Neural cell (in vitro differentiated cells): ENCODE results near the gene OSBP2. TPM values are rescaled to one million over a fixed set of nuclear protein-coding genes. Genes with fewer than 3 reads are reported as not detected.

Experiments used
- H2AFZ ChIP-seq: fragments of 200-600, 300-800 bp; sonication (generic), shearing (Covaris generic); 2 replicates; pipeline ENCODE4 v1.6.0; 2014; ENCODE audit warnings: low read depth, mild to moderate bottlenecking, antibody characterized with exemption, low read length, moderate library complexity
- H3F3A ChIP-seq: fragments of 200-600 bp; shearing (Covaris generic); 2 replicates; pipeline ENCODE4 v1.6.1; 2016; ENCODE audit warnings: mild to moderate bottlenecking, moderate library complexity, mixed read lengths, antibody characterized with exemption, low read length; ENCODE audit not compliant: insufficient read depth, poor library complexity, severe bottlenecking
- H3K27ac ChIP-seq: fragments of 200-600, 300-800 bp; sonication (generic), shearing (Covaris generic); 2 replicates; pipeline ENCODE4 v1.5.1; 2014; ENCODE audit warnings: mild to moderate bottlenecking, low read length, moderate library complexity
- H3K27me3 ChIP-seq: fragments of 300-800, 200-600 bp; sonication (generic), shearing (Covaris generic); 2 replicates; pipeline ENCODE4 v1.6.0; 2014; ENCODE audit warnings: mild to moderate bottlenecking, low read depth, low read length, moderate library complexity; ENCODE audit not compliant: insufficient read depth
- H3K36me3 ChIP-seq: fragments of 300-800, 200-600 bp; sonication (generic), shearing (Covaris generic); 2 replicates; pipeline ENCODE4 v1.5.1; 2014; ENCODE audit warnings: mild to moderate bottlenecking, antibody characterized with exemption, low read length, moderate library complexity; ENCODE audit not compliant: insufficient read depth
- H3K4me2 ChIP-seq: fragments of 300-800, 200-600 bp; sonication (generic), shearing (Covaris generic); 2 replicates; pipeline ENCODE4 v1.6.0; 2014; ENCODE audit warnings: mild to moderate bottlenecking, low read length
- H3K4me3 ChIP-seq: fragments of 300-800, 200-600 bp; sonication (generic), shearing (Covaris generic); 2 replicates; pipeline ENCODE4 v1.5.1; 2014; ENCODE audit warnings: mild to moderate bottlenecking, low read length, moderate library complexity
- H3K79me2 ChIP-seq: fragments of 200-600 bp; shearing (Covaris generic); replicated peaks from 2 replicates; pipeline ENCODE4 v1.6.0; 2014; ENCODE audit warnings: mild to moderate bottlenecking, low read length, moderate library complexity; ENCODE audit not compliant: insufficient read depth
- H3K9ac ChIP-seq: fragments of 300-800, 200-600 bp; sonication (generic), shearing (Covaris generic); 2 replicates; pipeline ENCODE4 v1.6.1; 2016; ENCODE audit warnings: mild to moderate bottlenecking, low read length, mixed read lengths
- H3K9me2 ChIP-seq: fragments of 200-600 bp; shearing (Covaris generic); 2 replicates; pipeline ENCODE4 v1.6.1; 2016; ENCODE audit warnings: mild to moderate bottlenecking, low read length, mixed read lengths; ENCODE audit not compliant: insufficient read depth
- H3K9me3 ChIP-seq: fragments of 200-600, 300-800 bp; sonication (generic), shearing (Covaris generic); 2 replicates; pipeline ENCODE4 v1.6.1; 2016; ENCODE audit warnings: mild to moderate bottlenecking, mixed run types, low read length, moderate library complexity, mixed read lengths
- H4K20me1 ChIP-seq: fragments of 200-600 bp; shearing (Covaris generic); 2 replicates; pipeline ENCODE4 v1.6.1; 2016; ENCODE audit warnings: mild to moderate bottlenecking, mixed run types; ENCODE audit not compliant: insufficient read depth
- CTCF ChIP-seq: fragments of 450-650 bp; IDR thresholded peaks from 2 replicates; pipeline ENCODE4 v1.5.1; 2014; ENCODE audit warnings: antibody characterized with exemption, mild to moderate bottlenecking, moderate library complexity; ENCODE audit not compliant: poor library complexity, severe bottlenecking
- EP300 ChIP-seq: fragments of 450-650 bp; conservative IDR thresholded peaks from 2 replicates; pipeline ENCODE4 v1.6.1; 2014; ENCODE audit warnings: antibody characterized with exemption, mild to moderate bottlenecking, moderate library complexity; ENCODE audit not compliant: poor library complexity, severe bottlenecking
- EZH2 ChIP-seq: fragments of 200-600, 300-800 bp; shearing (Covaris generic), sonication (generic); IDR thresholded peaks from 2 replicates; pipeline ENCODE4 v1.6.1; 2014; ENCODE audit warnings: antibody characterized with exemption, low read length, borderline replicate concordance, mild to moderate bottlenecking; ENCODE audit not compliant: insufficient read depth, poor library complexity, severe bottlenecking
- MXI1 ChIP-seq: fragments of 450-650 bp; conservative IDR thresholded peaks from 2 replicates; pipeline ENCODE4 v1.6.1; 2014; ENCODE audit warnings: antibody characterized with exemption, mild to moderate bottlenecking; ENCODE audit not compliant: poor library complexity, severe bottlenecking
- POLR2AphosphoS5 ChIP-seq: IDR thresholded peaks from 2 replicates; pipeline ENCODE4 v1.6.1; 2012
- RAD21 ChIP-seq: fragments of 450-650 bp; conservative IDR thresholded peaks from 2 replicates; pipeline ENCODE4 v1.6.1; 2014; ENCODE audit warnings: antibody characterized with exemption, mild to moderate bottlenecking, moderate library complexity
- REST ChIP-seq: IDR thresholded peaks from 2 replicates; pipeline ENCODE4 v1.6.1; 2012; ENCODE audit warnings: borderline replicate concordance
- SMC3 ChIP-seq: fragments of 450-650 bp; conservative IDR thresholded peaks from 2 replicates; pipeline ENCODE4 v1.6.1; 2014; ENCODE audit warnings: antibody characterized with exemption, mild to moderate bottlenecking, moderate library complexity; ENCODE audit not compliant: poor library complexity
- TAF1 ChIP-seq: IDR thresholded peaks from 2 replicates; pipeline ENCODE4 v1.6.1; 2012; ENCODE audit warnings: low read depth
- polyA plus RNA-seq: library from polyadenylated mRNA; depleted of rRNA; stranded (reverse); fragments of >200 nt; gene quantifications from 2 replicates; pipeline ENCODE4 v1.2.3, GENCODE V29; 2014

OSBP2 gene
- polyA plus RNA-seq, 1 donor from 2014 or later = 8.7 TPM

GRCh38 chr22:30926706-30927105 is 232.0 kb downstream of the OSBP2 start:
- H3K36me3 ChIP-seq = no peaks in the 10 kb centered on the region
- no peaks in the 10 kb centered on the region for H3K79me2 ChIP-seq
- H3K9me2 ChIP-seq = no peaks in the 10 kb centered on the region
- H3K9me3 ChIP-seq = no peaks in the 10 kb centered on the region
- H3K9ac ChIP-seq = no peak overlapping the region
- no peaks in the 10 kb centered on the region for H4K20me1 ChIP-seq
- H3K4me3 ChIP-seq = no peak overlapping the region
- H3K27me3 ChIP-seq = no peaks in the 10 kb centered on the region
- TF ChIP-seq MXI1 = no peak
- no peak overlapping the region for H3K4me2 ChIP-seq
- no peak overlapping the region for H3K27ac ChIP-seq
- H2AFZ ChIP-seq = no peak overlapping the region
- no peaks in the 10 kb centered on the region for H3F3A ChIP-seq

DNA sequence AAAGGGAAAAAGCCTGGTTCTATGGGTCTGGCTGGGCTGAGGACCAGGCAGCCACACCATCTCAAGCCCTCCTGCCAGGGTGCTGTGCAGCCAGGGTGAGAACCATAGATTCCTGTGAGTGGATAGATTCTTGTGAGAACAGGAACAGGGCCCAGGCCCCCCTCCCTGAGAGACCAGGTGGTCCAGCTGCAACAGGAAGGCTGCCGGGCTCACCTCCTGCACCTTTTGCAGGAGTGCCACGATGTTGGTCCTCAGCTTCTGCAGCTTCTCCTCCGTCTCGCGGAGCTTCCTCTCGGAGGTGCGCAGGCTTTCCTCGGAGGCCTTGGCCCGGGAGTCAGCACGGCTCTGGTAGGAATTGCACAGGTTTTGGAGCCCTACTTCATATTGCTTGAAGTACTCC is 233.1 kb downstream of the OSBP2 start:
- no peak overlapping the region for H3K27ac ChIP-seq
- no peaks in the 10 kb centered on the region for H3K9me2 ChIP-seq
- no peak overlapping the region for H2AFZ ChIP-seq
- H3K9me3 ChIP-seq = no peaks in the 10 kb centered on the region
- no peak for TF ChIP-seq POLR2AphosphoS5
- TF ChIP-seq REST = no peak
- TF ChIP-seq EP300 = no peak
- no peak for TF ChIP-seq MXI1
- TF ChIP-seq CTCF = no peak
- no peak for TF ChIP-seq RAD21
- no peak for TF ChIP-seq TAF1
- TF ChIP-seq EZH2 = no peak
- TF ChIP-seq SMC3 = no peak
- no peaks in the 10 kb centered on the region for H3K79me2 ChIP-seq
- no peak overlapping the region for H3K4me2 ChIP-seq
- H3K9ac ChIP-seq = no peak overlapping the region
- H3F3A ChIP-seq = no peaks in the 10 kb centered on the region
- H3K36me3 ChIP-seq = no peaks in the 10 kb centered on the region
- H3K27me3 ChIP-seq = no peaks in the 10 kb centered on the region
- H4K20me1 ChIP-seq = no peaks in the 10 kb centered on the region
- no peak overlapping the region for H3K4me3 ChIP-seq

DNA sequence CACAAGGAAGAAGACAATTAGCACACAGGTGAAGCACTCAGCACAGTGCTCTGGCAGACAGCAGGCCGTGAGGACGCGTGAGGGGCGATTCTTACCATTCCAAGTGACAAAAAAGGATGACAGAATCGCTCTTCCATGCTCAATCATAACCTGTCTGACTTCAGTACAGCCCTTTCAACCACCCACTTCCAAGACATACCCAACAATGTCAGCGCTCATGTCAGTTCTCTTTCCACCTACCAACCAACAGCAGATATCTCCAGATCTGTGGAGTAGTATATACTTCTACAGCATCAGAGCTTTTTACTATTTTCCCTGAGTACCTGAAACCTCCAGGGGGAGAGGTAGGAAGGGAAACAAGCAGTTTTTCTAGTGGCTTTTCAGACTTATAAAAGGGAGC is 233.7 kb downstream of the OSBP2 start:
- Histone ChIP-seq H3K36me3 (no peaks in the 10 kb centered on the region), H3K4me2 (no peak overlapping the region), H3K9ac (no peak overlapping the region), H3K4me3 (no peak overlapping the region), H4K20me1 (no peaks in the 10 kb centered on the region), H2AFZ (no peak overlapping the region), H3F3A (no peaks in the 10 kb centered on the region), H3K9me3 (no peaks in the 10 kb centered on the region), H3K9me2 (no peaks in the 10 kb centered on the region), H3K27ac (no peak overlapping the region), H3K27me3 (no peaks in the 10 kb centered on the region), H3K79me2 (no peaks in the 10 kb centered on the region)
- no peak for TF ChIP-seq EP300
- TF ChIP-seq RAD21 = no peak
- no peak for TF ChIP-seq REST
- no peak for TF ChIP-seq POLR2AphosphoS5
- TF ChIP-seq CTCF = no peak
- no peak for TF ChIP-seq TAF1
- TF ChIP-seq MXI1 = no peak
- no peak for TF ChIP-seq SMC3
